Smooth muscle cell (in vitro differentiated cells): ENCODE measurements around the gene CYBC1. TPM values are rescaled to one million over a fixed set of nuclear protein-coding genes. Genes with fewer than 3 reads are reported as not detected.

Experiments used
- DNase-seq: peaks from one replicate; lab custom pipeline; 2025; ENCODE audit not compliant: unreplicated experiment; lab: John Stamatoyannopoulos, UW
- H2AFZ ChIP-seq: fragments of 200-600 bp; sonication (generic); 2 replicates; pipeline ENCODE4 v1.6.0; 2016; ENCODE audit warnings: antibody characterized with exemption, low read depth, mild to moderate bottlenecking
- H3F3A ChIP-seq: fragments of 200-600 bp; sonication (generic); 2 replicates; pipeline ENCODE4 v1.6.0; 2017; ENCODE audit warnings: antibody characterized with exemption, low read depth
- H3K27ac ChIP-seq: fragments of 200-600 bp; sonication (generic); 2 replicates; pipeline ENCODE4 v1.5.1; 2016; ENCODE audit warnings: low read depth, mild to moderate bottlenecking
- H3K27me3 ChIP-seq: fragments of 200-600 bp; sonication (generic); 2 replicates; pipeline ENCODE4 v1.6.1; 2016; ENCODE audit warnings: low read depth, mild to moderate bottlenecking
- H3K36me3 ChIP-seq: fragments of 200-600 bp; sonication (generic); 2 replicates; pipeline ENCODE4 v1.5.1; 2016; ENCODE audit warnings: low read depth
- H3K4me1 ChIP-seq: fragments of 200-600 bp; sonication (generic); 2 replicates; pipeline ENCODE4 v1.5.1; 2016; ENCODE audit warnings: low read depth
- H3K4me2 ChIP-seq: fragments of 200-600 bp; sonication (generic); 2 replicates; pipeline ENCODE4 v1.6.0; 2016; ENCODE audit warnings: mild to moderate bottlenecking
- H3K4me3 ChIP-seq: fragments of 200-600 bp; sonication (generic); 2 replicates; pipeline ENCODE4 v1.5.1; 2016; ENCODE audit warnings: mild to moderate bottlenecking
- H3K79me2 ChIP-seq: fragments of 200-600 bp; sonication (generic); 2 replicates; pipeline ENCODE4 v1.6.0; 2016; ENCODE audit warnings: low read depth, mild to moderate bottlenecking
- H3K9ac ChIP-seq: fragments of 200-600 bp; sonication (generic); 2 replicates; pipeline ENCODE4 v1.6.0; 2016; ENCODE audit warnings: low read depth
- H3K9me3 ChIP-seq: fragments of 200-600 bp; sonication (generic); replicated peaks from 2 replicates; pipeline ENCODE4 v1.5.1; 2016; ENCODE audit warnings: low read depth
- H4K20me1 ChIP-seq: fragments of 200-600 bp; sonication (generic); 2 replicates; pipeline ENCODE4 v1.6.0; 2016; ENCODE audit warnings: low read depth
- WGBS: methylation state at CpG from one replicate; pipeline ENCODE4 v1.1.7; 2016; ENCODE audit warnings: low lambda C conversion rate; 5-methylcytosine and 5-hydroxymethylcytosine counted together
- polyA plus RNA-seq: library from polyadenylated mRNA; unstranded; fragments of >200 nt; fragmentation: Nextera tagmentation; extraction: Ambion mirVana; gene quantifications from 2 replicates; pipeline ENCODE4 v1.2.1, GENCODE V29; 2016
- total RNA-seq: library from RNA; depleted of rRNA; stranded (reverse); fragments of >200 nt; gene quantifications from 2 replicates; pipeline ENCODE4 v1.2.3, GENCODE V29; 2014
- TF ChIP-seq, protein P1 (sequence below): fragments of 200-600 bp; sonication (generic); IDR thresholded peaks from 2 replicates; pipeline ENCODE4 v1.5.1; 2017; ENCODE audit warnings: borderline replicate concordance, mild to moderate bottlenecking, antibody characterized with exemption; ENCODE audit not compliant: insufficient read depth, poor library complexity, severe bottlenecking

CYBC1 gene
- total and polyA plus RNA-seq, 2 experiments from 2014 or later, result 23.3 to 65.8 TPM

DNA sequence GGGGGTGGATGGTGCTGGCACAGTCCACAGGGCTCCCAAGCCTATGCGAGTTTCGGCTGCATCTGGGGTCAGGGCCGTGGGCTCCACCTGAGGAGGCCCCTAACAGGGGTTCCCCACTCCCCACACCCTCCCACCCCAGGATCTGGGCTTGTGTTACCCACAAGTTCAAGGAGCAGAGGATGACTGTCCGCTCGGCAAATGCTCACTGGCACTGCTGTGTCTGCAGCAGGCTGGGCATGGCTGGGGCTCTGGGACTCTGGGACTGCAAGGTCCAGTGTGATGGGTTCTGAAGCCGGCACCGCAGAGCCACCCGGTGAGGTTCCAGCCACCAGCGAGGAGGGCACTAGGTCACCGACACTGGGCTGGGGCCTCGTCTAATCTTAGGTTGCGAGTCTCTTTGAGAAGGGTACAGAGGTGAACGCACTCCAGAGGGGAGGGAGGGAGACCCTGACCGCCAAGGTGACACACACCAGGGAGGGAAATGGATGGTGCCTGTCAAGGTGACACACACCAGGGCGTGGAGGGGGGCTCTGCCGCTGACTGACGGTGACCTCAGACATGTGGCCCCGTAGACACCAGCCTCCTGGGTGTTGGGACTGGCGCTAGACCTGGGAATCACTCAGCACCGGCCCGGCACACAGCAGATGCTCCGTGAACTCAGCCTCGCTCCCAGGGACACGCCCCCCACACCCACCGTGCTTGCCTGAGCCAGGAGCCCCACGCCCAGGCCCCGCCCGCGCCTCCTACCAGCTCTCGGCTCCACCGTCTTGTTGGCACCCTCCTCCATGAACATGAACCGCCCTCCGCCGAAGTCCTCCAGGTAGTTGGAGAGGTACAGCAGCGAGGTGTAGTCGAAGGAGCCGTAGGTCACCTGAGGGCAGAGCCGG, 52.9 kb downstream of the CYBC1 start:
- H3K4me1 ChIP-seq, result no peaks in the 10 kb centered on the region
- H3K4me3 ChIP-seq, result no peak overlapping the region
- TF ChIP-seq, protein P1, sequence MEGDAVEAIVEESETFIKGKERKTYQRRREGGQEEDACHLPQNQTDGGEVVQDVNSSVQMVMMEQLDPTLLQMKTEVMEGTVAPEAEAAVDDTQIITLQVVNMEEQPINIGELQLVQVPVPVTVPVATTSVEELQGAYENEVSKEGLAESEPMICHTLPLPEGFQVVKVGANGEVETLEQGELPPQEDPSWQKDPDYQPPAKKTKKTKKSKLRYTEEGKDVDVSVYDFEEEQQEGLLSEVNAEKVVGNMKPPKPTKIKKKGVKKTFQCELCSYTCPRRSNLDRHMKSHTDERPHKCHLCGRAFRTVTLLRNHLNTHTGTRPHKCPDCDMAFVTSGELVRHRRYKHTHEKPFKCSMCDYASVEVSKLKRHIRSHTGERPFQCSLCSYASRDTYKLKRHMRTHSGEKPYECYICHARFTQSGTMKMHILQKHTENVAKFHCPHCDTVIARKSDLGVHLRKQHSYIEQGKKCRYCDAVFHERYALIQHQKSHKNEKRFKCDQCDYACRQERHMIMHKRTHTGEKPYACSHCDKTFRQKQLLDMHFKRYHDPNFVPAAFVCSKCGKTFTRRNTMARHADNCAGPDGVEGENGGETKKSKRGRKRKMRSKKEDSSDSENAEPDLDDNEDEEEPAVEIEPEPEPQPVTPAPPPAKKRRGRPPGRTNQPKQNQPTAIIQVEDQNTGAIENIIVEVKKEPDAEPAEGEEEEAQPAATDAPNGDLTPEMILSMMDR, result no peak
- WGBS, result 92% methylated on average over 35 of the region's 38 CpGs
- no peak overlapping the region for H3K9ac ChIP-seq
- no peak overlapping the region for H3K27ac ChIP-seq
- no peak overlapping the region for H2AFZ ChIP-seq
- H3K36me3 ChIP-seq, result no peaks in the 10 kb centered on the region
- H4K20me1 ChIP-seq, result no peaks in the 10 kb centered on the region
- no peaks in the 10 kb centered on the region for H3K79me2 ChIP-seq
- H3F3A ChIP-seq, result peaks cover 4% of the 10 kb centered on the region
- H3K4me2 ChIP-seq, result no peak overlapping the region
- no peak for DNase-seq
- no peaks in the 10 kb centered on the region for H3K27me3 ChIP-seq
- no peaks in the 10 kb centered on the region for H3K9me3 ChIP-seq

DNA sequence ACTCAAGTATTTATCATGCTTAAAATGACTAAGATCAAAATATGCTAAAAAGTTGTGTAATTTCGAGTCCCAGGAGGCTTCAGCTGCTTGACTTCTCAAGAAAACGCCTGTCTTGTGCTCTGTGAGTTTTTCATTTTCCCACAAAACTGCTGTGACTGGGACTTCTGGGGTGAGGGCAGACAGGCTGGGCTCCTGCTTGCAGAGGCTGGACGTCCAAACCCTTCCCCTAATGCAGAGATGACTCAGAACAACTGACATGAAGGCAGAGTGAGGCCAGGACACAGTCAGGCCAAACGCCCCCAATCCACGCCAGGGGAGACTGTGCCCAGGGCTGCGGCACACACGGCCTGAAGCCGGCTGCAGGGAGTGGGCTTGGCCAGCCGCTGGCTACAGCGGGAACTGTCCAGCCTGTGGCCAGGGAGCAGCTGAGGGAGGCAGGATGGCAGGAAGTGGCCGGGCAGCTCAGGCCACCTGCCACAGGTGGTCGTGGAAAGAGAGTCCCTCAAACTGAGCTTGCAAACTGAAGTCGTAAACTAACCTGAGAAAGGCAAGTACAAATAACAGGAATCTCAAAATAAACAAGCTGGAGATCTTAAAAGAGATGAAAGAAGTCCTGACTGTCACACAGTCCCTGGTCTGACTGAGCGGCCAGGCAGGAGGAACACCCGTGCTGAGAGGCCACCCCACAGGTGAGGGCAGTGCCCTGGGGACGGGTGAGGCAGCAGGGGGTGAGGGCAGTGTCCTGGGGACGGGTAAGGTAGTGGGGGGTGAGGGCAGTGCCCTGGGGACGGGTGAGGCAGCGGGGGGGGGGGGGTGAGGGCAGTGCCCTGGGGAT, 53.7 kb downstream of the CYBC1 start:
- Histone ChIP-seq H3K36me3 (no peaks in the 10 kb centered on the region), H3K27ac (no peak overlapping the region), H4K20me1 (no peaks in the 10 kb centered on the region), H3F3A (peaks cover 4% of the 10 kb centered on the region), H2AFZ (no peak overlapping the region), H3K4me1 (no peaks in the 10 kb centered on the region), H3K4me2 (no peak overlapping the region), H3K27me3 (no peaks in the 10 kb centered on the region), H3K79me2 (no peaks in the 10 kb centered on the region), H3K9me3 (no peaks in the 10 kb centered on the region), H3K4me3 (no peak overlapping the region), H3K9ac (no peak overlapping the region)
- WGBS, result 68% methylated on average over 18 of the region's 19 CpGs
- no peak for DNase-seq
- TF ChIP-seq, protein P1, result no peak

DNA sequence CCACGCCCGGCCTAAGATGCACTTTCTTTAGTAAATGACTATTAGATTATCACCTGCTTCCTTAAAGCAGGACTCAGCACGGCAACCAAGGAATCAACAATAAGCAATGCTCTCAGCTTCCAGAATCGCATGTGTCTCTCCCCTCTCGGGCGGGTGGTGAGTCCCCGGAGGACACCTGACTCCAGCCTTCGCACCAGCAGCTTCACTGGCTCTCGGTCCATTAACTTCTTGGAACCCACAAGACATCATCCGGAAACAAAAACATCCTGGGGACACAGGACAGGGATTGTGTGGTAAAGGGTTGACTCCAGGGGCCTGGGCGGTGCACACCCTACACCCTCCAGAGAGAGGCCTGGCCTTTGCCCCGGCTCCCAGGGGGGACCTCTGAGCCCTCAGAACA, 56.3 kb downstream of the CYBC1 start:
- Histone ChIP-seq H3K36me3 (no peaks in the 10 kb centered on the region), H3K4me1 (no peaks in the 10 kb centered on the region), H2AFZ (no peak overlapping the region), H3K27ac (no peak overlapping the region), H3K4me3 (no peak overlapping the region), H3K27me3 (no peaks in the 10 kb centered on the region), H3F3A (peaks cover 4% of the 10 kb centered on the region), H3K79me2 (no peaks in the 10 kb centered on the region), H3K9ac (no peak overlapping the region), H4K20me1 (no peaks in the 10 kb centered on the region), H3K4me2 (no peak overlapping the region), H3K9me3 (no peaks in the 10 kb centered on the region)
- 98% methylated on average over 12 of the region's 12 CpGs for WGBS
- TF ChIP-seq, protein P1, result no peak
- no peak for DNase-seq
